Glomerular endothelial cell (primary cell): ENCODE data around the gene SSU72. TPM values are rescaled to one million over a fixed set of nuclear protein-coding genes. Genes with fewer than 3 reads are reported as not detected.
"Not testable (repeated sequence)": the region's sequence is repeated elsewhere in the genome, so short reads cannot be mapped to it uniquely, and the experiment has no call there.

Experiments used
- DNase-seq: peaks from one replicate; pipeline ENCODE4 v3.0.0-alpha.2; 2011; ENCODE audit warnings: low read depth, low spot score; ENCODE audit errors: extremely low read depth
- total RNA-seq: library from RNA; depleted of rRNA; stranded (reverse); fragments of >200 nt; gene quantifications from 2 replicates; pipeline ENCODE4 v1.2.3, GENCODE V29; 2015

SSU72 gene
- total RNA-seq, 1 donor from 2014 or later = 136 TPM

DNA sequence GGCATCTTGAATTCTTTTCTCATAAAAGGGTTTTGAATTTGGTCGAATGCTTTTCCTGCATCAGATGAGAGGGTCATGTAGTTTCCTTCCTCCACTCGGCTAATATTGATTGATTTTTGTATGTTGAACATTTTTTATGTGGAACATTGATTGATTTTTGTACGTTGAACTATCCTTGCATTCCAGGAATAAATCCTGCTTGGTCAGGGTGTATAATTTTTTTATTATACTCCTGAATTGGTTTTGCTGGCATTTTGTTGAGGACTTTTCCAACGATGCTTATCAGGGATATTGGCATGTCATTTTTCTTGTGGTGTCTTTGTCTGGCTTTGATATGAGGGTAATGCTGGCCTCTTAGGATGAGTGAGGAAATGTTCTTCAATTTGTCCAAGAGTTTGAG, 42.7 kb downstream of the SSU72 start:
- DNase-seq = no peak

DNA sequence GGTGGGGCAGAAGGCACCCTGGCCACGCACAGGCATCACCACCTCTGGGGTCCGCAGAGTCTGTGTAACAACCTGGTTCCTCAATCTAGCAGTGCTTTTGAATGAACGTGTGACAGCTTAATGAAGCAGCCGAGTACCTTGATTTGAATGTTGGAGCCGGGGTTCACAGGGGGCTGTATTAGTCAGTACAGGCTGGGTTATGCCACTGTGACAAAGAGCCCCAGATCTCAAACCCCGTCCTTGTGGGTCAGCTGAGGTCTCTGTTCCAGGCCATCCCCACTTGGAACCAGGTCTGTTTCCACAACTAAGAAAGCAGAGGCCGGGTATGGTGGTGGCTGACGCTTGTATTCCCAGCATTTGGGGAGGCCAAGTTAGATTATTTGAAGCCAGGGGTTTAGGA, 44.7 kb downstream of the SSU72 start:
- no peak for DNase-seq

DNA sequence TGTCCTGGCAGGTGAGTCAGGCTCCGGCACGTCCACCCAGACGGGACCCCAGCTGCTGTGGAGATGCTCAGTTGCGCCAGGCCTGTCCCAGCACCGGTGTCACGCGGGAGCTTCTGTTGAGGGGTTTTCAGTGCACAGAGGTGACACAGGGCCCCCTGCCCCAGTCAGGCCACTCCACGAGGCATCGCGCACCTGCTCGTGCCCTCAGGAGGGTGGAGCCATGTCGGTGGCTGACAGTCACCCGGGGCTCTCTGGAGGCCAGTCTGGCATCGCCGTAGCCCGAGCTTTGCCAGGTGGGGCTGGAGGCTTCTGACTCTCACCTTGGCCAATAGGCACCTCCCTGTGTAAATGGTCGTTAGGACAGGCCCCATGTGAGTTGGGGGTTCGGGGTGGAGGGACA, 45.3 kb downstream of the SSU72 start:
- DNase-seq = no peak

DNA sequence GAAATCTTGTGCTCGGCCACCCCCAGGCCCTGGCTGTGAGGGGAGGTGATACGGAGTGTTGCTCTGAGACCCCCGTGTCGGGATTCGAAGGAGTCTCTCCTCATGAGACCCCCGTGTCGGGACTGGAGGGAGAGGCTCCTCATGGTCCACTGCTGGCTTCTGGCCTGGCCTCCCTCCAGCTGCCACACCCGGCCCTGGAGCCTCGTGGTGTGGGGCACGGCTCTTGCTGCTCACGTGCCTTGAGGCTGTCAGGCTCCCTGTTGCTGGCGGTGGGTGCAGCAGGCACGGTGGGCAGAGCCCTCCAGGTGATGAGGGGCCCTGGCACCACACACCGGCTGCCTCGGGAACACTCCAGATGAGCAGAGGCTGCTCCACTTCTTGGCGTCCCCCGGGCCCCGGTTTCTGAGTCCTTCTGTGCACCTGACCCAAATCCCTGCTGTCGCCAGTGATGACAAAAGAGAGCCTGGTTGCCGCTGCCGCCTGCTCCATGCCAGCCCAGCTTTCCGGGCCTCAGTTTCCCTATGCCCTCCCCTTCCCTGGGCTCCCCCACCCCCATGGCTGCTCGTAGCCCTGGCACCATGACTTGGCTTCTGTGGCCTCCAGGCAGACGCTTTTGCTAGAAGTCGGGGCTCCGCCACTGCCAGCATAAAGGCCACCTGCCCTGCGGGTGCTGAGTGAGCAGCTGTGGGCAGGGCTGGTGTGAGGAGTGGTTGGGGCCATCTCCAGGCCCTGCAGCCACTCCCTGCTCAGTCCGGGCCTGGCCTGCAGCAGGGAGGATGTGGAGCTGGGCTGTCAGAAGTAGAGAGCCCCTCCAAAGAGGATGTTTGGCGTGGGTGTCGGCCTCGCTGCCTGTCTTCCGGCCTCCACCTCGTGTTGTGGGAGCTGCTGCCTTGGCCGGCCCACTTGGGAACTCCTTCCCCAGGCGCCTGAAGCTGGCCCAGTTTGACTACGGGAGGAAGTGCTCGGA, 46.1 kb downstream of the SSU72 start:
- no peak for DNase-seq

DNA sequence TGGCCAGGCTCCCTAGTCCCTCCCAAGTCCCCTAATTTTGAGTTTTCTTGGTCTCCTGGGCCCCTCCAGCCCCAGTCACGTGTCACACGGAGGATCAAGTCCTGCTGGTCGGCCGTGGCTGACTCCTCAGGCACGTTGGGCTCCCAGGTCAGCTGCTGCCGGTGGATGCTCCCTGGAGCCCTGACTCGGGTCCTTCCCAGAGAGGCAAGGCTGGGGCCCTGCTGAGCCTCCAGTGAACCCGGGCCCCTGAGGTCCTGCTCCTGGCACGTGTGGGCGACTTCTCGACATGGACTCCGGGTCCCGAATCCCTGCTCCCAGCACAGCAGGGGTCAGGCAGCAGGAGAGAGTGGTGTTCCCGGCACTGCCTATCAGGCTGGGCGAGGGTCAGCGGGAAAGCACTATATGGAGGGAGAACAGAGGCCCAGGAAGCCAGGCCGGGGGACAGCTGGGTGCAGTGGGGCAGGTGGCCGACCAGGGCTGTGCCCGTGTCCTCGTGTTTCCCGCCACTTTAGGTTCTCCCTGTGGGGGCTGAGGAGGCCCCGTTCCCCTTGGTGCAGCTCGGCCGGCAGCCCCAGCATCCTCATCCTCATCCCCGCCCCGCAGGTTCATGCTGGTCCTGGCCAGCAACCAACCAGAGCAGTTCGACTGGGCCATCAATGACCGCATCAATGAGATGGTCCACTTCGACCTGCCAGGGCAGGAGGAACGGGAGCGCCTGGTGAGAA, 47.4 kb downstream of the SSU72 start:
- no peak for DNase-seq

DNA sequence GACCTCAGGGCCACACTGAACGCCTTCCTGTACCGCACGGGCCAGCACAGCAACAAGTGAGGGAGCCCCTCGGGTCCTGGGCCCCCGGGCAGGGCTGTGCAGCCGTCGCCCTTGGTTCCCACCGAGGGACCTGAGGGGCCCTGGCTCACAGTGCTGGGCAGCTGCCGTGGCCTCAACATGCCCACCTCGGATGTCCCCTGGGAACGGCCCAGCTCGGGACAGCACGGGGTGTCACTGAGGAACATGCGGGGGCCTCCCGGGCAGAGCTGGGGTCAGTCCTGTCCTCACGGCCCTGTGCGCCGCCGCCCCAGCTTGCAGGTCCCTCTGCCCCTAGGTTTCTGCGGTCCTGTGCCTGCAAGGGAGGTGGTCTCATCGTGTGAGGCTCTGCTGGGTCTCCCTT, 48.2 kb downstream of the SSU72 start:
- DNase-seq = not testable (repeated sequence)

DNA sequence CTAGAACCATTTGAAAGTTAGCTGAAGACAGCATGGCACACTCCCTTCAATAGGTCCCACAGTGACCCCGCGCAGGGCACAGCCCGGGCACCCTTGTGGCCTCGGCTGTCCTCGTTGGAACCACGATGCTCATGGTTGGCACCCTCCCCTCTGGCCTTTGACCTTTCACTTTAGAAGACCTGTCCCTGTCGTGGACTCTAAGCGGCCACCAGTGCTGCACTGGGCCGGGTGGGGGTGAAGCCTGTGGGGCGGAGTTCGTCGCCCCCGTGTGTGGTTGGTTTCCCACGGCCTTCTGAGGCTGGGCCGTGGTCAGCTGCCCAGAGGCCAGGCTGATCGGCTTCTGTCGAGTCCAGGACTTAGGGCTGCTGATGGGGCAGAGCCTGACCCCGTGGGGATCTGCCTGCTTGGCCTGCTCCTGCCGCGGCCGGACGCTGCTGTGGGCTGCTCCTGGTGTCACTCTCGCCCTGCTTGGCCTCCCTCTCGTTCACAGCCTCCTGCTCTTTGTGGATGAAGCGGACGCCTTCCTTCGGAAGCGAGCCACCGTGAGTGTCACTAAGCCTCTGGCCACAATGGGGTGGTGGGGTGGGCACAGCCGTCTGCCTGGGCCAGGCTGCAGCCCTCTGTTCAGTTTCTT, 49.8 kb downstream of the SSU72 start:
- not testable (repeated sequence) for DNase-seq

DNA sequence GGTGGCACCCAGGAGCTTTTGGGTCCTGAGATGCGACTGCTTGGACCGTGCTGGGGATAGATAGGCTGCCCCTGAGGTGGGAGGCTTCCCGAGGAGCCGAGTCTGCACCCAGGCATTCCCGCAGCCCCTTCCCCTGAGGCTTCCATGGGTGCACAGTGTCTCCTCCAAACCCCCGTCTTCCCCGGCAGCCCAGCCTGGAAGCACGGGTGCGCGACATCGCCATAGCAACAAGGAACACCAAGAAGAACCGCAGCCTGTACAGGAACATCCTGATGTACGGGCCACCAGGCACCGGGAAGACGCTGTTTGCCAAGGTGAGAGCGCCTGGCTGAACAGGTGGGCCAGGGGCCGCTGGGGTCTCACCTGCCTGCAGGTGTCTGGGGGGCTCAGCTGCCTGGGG, 51.0 kb downstream of the SSU72 start:
- DNase-seq = not testable (repeated sequence)

DNA sequence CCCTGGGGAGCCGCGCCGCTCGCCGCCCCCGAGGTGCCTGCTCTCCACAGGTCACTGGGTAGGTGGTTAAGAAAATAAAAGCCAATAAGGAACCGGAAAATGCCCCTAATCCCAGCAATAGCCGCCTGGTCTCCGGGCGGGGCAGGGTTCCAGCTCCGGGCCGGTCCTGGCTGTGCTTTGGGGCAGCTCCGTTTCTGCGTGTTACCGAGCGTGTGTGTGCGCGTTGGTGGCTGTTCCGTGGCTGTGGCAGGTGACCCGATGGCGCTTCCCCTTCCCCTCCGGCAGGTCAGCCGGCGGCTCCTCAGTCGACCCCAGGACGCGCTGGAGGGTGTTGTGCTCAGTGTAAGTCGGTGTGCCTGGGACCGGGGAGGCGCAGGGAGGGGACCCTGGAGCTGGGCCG, 51.4 kb downstream of the SSU72 start:
- DNase-seq = not testable (repeated sequence)

DNA sequence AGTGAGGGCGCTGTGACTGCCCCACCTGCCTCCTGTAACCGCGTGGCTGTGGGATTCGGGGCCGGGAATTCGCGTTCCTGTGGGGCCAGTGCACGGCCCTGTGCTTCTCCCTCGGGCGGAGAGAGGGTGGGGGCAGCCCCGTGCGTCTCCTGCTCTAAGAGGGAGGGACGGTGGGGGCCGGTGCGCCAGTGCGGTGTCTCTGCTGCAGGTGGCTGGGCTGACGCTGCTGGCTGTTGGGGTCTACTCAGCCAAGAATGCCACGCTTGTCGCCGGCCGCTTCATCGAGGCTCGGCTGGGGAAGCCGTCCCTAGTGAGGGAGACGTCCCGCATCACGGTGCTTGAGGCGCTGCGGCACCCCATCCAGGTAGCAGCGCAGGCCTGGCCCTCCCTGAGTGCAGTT, 52.1 kb downstream of the SSU72 start:
- DNase-seq = not testable (repeated sequence)

DNA sequence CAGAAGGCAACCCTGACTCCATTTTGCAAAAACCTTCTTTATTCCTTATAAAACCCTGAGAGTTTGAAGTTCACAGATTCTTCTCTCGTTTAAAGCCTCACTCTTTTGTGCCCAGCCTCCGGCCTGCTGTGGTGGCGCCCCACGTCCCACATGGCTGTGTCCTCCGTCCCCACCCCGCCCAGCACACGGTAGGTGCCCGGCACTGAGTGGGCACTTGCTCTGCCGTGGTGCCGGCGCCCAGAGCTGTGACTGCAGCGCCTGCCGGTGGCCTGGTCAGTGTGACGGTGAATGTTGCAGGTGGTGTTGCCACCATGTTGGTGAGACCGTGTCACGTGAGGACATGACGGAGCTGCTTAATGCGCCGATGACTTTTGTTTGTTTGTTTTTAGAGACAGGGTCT, 53.3 kb downstream of the SSU72 start:
- no peak for DNase-seq

DNA sequence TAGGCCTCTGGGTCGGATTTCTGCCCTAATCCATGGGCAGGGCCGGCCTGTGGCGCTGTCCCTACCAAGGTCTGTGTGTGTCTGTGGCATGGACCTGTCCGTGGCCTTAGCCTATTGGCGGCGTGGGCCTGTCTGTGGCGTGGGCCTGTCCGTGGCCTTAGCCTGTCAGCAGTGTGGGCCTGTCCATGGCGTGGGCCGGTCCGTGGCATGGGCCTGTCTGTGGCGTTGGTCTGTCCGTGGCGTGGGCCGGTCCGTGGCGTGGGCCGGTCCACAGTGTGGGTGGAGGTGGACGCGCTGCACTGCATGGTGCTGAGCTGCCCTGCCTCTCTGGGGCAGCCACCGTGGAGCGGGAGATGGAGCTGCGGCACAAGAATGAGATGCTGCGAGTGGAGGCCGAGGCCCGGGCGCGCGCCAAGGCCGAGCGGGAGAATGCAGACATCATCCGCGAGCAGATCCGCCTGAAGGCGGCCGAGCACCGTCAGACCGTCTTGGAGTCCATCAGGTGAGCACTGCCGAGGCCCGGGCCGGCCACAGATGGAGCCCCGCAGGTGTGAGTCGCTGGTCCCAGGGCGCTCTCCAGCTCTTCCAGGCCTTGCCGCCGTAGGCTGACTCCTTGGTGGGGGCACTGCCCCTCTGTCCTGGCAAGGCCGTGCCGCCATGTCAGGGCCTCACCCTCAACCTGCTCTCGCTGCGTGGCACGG, 54.7 kb downstream of the SSU72 start:
- DNase-seq = not testable (repeated sequence)

DNA sequence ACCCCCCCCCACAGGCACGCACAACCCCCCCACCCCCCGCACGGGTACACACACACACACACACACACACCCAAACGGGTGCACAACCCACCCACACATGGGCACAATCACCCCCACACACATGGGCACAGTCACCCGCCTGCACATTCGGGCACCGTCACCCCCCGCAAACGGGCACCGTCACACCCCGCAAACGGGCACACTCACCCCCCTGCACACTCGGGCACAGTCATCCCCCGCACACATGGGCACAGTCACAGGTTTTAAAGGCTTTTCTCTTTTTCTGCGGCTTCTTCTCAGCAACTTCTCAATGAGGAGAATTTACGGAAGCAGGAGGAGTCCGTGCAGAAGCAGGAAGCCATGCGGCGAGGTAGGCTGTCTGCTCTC, 56.0 kb downstream of the SSU72 start:
- DNase-seq = not testable (repeated sequence)

DNA sequence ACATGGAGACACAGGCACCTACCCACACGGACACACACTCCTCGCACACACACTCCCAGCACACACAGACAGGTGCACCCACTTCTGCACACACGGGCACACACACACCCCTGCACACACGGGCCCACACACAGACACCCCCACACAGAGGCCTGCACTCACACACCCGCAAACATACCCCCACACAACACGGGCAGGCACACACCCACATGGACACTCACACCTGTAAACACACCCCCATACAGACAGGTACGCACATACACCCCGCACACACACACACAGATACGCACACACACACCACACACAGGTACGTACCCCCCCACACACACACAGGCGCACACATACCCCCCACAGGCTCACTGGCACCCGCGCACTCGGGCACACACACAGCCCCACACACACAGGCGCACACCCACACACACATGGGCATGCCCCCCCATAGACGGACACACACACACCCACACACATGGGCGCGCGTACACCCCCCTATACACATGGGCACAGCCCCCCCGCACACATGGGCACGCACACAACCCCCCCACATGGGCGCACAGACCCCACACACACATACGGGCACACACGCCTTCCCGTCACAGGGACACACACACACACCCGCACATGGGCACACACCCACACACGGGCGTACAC, 56.6 kb downstream of the SSU72 start:
- no peak for DNase-seq

DNA sequence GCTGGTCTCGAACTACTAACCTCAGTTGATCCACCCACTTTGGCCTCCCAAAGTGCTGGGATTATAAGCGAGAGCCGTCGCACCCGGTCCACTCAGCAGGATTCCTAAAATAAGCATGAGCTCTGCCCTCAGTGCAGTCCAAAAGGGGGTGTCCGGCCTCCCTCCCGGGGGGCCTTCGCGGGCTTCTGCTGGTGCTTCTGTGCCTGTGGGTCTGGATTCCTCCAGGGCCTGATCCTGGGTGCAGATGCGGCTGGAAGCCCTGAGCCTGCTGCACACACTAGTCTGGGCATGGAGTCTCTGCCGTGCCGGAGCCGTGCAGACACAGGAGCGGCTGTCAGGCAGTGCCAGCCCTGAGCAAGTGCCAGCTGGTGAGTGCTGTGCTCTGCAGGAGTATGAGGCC, 57.7 kb downstream of the SSU72 start:
- not testable (repeated sequence) for DNase-seq

DNA sequence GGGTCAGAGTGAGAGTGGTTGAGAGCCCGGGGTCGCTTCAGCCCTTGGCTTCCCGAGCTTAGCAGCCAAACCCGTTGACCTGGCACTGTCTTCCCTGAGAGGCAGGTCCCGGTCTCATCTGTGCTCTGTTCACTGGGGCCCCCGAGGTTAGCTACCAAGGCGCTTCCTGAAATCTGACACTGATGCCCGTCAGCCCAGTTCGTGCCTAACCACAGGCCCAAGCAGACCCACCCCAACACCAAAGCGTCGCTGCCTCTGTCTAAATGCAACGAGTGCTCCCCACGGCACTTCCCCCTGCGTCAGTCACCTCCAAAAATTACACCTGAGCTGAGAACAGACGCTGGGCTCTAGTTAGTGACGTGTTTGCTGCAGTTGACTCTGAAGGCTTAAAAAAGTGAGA, 60.3 kb downstream of the SSU72 start:
- not testable (repeated sequence) for DNase-seq

DNA sequence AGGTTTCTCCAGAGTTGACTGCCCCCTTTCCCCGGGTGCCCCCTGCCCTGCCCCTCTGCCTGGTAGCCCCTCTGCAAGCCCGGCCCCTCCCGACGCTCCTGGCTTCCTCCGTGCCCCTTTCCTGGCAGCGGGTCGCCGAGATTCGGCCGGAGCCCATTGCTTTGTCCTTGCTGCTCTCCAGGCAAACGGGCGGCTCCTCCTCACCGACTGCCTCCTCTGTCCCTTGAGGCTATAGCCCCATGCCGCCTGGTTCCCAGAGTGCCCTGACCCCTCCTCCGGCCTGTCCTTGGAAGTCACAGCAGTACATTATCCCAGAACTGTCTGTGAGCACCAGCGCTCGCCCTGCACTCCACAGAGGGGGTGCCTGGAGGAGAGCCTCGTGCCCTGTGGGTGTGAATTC, 61.0 kb downstream of the SSU72 start:
- not testable (repeated sequence) for DNase-seq

DNA sequence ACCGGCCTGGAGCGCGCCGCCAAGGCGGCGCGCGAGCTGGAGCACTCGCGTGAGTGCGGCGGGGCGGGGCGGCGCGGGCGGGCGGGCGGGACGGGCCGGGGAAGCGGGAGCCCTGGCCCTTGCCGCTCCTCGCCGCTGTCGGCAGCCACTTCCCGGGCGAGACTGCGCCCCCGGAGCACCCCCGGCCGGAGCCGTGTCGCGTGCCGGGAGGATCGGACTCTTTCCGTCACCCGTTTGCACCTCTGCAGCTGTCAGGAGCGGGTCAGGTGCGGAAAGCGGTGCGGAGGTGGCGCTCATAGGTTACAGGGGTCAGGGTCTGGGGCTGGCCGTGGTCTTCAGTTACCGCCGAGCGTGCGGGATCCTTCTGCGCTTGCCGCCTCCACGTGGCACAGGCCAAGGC, 62.2 kb downstream of the SSU72 start:
- DNase-seq = not testable (repeated sequence)

DNA sequence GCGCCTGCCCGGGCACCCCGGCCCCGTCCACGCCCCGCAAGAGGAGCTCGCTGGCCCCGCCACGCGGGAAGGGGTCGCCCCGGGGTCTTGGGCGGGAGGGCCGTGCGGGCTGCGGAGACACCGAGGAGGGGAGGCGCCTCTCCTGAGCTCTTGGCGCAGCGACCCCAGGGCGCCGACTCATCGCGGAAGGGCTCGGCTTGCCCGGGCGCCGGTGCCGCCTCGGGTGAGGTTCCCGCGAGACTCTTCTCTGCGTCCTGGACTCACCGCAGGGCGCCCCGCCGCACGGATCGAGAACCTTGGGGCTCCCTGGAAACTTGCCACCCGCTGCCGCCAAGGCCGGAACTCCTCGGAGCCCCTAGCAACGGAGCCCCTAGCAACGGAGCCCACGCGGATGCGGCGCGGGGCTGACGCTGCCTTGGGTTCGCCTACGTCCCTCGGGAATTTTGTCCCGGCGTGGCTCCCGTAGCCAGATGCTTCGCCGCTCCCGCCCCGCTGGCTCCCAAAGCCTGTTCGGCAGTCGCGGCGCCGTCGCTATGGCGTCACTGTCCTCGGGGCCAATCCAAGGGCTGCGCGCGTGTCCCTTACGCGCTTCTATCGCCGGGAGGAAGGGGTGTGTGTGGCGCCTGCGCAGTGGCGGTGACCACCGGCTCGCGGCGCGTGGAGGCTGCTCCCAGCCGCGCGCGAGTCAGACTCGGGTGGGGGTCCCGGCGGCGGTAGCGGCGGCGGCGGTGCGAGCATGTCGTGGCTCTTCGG, 63.0 kb downstream of the SSU72 start, which contains the start of gene ATAD3A:
Gene ATAD3A (plus strand): TSS at position 630 of the 753 bp plus-strand sequence. CDS start 107 bp downstream, at position 737.
- DNase-seq = peak; percentile 73
